ENCODE results near the gene AFF3. TPM values are rescaled to one million over a fixed set of nuclear protein-coding genes. Genes with fewer than 3 reads are reported as not detected.

AFF3 gene
- total RNA-seq, 1 experiment from 2014 or later, result 0.22 TPM

GRCh38 chr2:99561804-99562203, 580.6 kb downstream of the AFF3 start:
- Histone ChIP-seq H3K4me2 (ENCODE audit: insufficient read depth, insufficient read length, low read length) (no peak overlapping the region), H3K4ac (ENCODE audit: low read depth, low read length) (no peak overlapping the region), H3K27ac (ENCODE audit: insufficient read length, low read depth, low read length) (no peak overlapping the region), H3K79me2 (ENCODE audit: insufficient read depth, low read length) (no peaks in the 10 kb centered on the region), H2BK120ac (ENCODE audit: low read depth, low read length, poor library complexity, severe bottlenecking) (no peak overlapping the region), H3K23me2 (ENCODE audit: insufficient read length, low read depth, low read length, poor library complexity, severe bottlenecking) (no peaks in the 10 kb centered on the region), H4K20me1 (ENCODE audit: control insufficient read depth, insufficient read depth, insufficient read length) (no peaks in the 10 kb centered on the region), H2AK5ac (ENCODE audit: insufficient read length, low read length) (no peak overlapping the region), H3T11ph (ENCODE audit: low read length) (no peak overlapping the region), H4K8ac (replicated peaks; ENCODE audit: insufficient read length, low read depth, low read length) (no peak overlapping the region), H4K91ac (ENCODE audit: insufficient read length, low read depth, low read length) (no peak overlapping the region), H3K9ac (ENCODE audit: extremely low read depth, insufficient read length, low read length) (no peak overlapping the region), H2BK12ac (ENCODE audit: insufficient read length, low read depth, low read length) (no peak overlapping the region), H3K4me1 (ENCODE audit: insufficient read depth, low read length) (no peaks in the 10 kb centered on the region; the same call in 1 of the 2 replicates), H3K79me1 (ENCODE audit: insufficient read depth, low read depth, low read length, poor library complexity, severe bottlenecking) (no peaks in the 10 kb centered on the region), H2AFZ (ENCODE audit: low read length) (no peak overlapping the region), H2BK20ac (ENCODE audit: low read depth, low read length, poor library complexity, severe bottlenecking) (no peak overlapping the region), H3K56ac (ENCODE audit: insufficient read length, low read depth, low read length) (no peak overlapping the region), H2BK15ac (ENCODE audit: low read depth, low read length) (no peak overlapping the region), H3K23ac (ENCODE audit: insufficient read length, low read depth, low read length) (no peak overlapping the region), H3K18ac (ENCODE audit: insufficient read length, low read depth, low read length) (no peak overlapping the region), H3K9me3 (ENCODE audit: control insufficient read depth, low read depth, low read length) (no peaks in the 10 kb centered on the region), H4K5ac (ENCODE audit: insufficient read length, low read depth, low read length) (no peak overlapping the region), H2BK5ac (ENCODE audit: insufficient read length, low read length) (no peak overlapping the region), H3K14ac (ENCODE audit: insufficient read depth, low read length) (no peak overlapping the region), H3K27me3 (ENCODE audit: insufficient read depth, low read length) (no peaks in the 10 kb centered on the region)
- Mint-ChIP-seq H3K27ac (no peak overlapping the region), H3K36me3 (ENCODE audit: insufficient read depth in 1 of 3, low read depth in 3 of 3) (no peaks in the 10 kb centered on the region), H3K27me3 (ENCODE audit: low read depth) (peaks cover 9% of the 10 kb centered on the region), H3K4me3 (no peak overlapping the region), H3K4me1 (peaks cover 5 to 6% of the 10 kb centered on the region in 2 experiments), H3K9me3 (no peaks in the 10 kb centered on the region)
- no peak for TF ChIP-seq CTCF (conservative IDR thresholded peaks at IDR 0.05)
- WGBS (ENCODE audit: extremely low coverage, insufficient read length, low lambda C conversion rate), result no CpG with 5 or more reads among the region's 3 CpGs
- DNase-seq, result no peak
